Vagina (tissue), 2 donors: ENCODE results near the gene C2orf49.

ENCODE experiments used
- CTCF ChIP-seq, 3 experiments: fragments of 450-650 bp in 2 of 3; fragments of 200-600 bp in 1 of 3; sonication (generic) in 1 of 3; IDR thresholded peaks; one replicate each; pipeline ENCODE4 v1.5.1; 2017 to 2019; ENCODE audit warnings: antibody characterized with exemption in 3 of 3, mild to moderate bottlenecking in 2 of 3, moderate library complexity in 2 of 3
- POLR2A ChIP-seq, 2 donors: fragments of 450-650 bp; IDR thresholded peaks; one replicate each; pipeline ENCODE4 v1.6.1; 2017; ENCODE audit warnings: antibody characterized with exemption in 2 of 2, mild to moderate bottlenecking in 2 of 2, moderate library complexity in 2 of 2
- POLR2AphosphoS5 ChIP-seq, 2 donors: sonication (generic); formaldehyde crosslinking; IDR thresholded peaks; one replicate each; pipeline ENCODE4 v1.9.0; 2017; ENCODE audit warnings: antibody characterized with exemption in 2 of 2, mild to moderate bottlenecking in 2 of 2, low read depth in 1 of 2; ENCODE audit not compliant: insufficient read depth in 1 of 2

GRCh38 chr2:105329197-105329554 lies 8.2 kb upstream of the C2orf49 start:
- no peak for TF ChIP-seq CTCF (IDR thresholded peaks at IDR 0.05)
- TF ChIP-seq POLR2AphosphoS5 (IDR thresholded peaks at IDR 0.05; ENCODE audit: insufficient read depth in 1 of 2, low read depth in 1 of 2), result no peak
- TF ChIP-seq POLR2A (IDR thresholded peaks at IDR 0.05), result no peak
